SK-N-SH (cell line): ENCODE data around the gene C11orf54. TPM values are rescaled to one million over a fixed set of nuclear protein-coding genes. Genes with fewer than 3 reads are reported as not detected.
A peak's percentile ranks its signal among the peaks of the same experiment; 100 is the strongest.

Source experiments
- CTCF ChIA-PET: fragments of 300-600, 350-600 bp; formaldehyde crosslinking; extraction: SDS; loops from one replicate; lab custom pipeline; 2021; lab: Yijun Ruan, JAX
- POLR2A ChIA-PET: fragments of 350-600 bp; sonication (Branson Sonifier 250); formaldehyde crosslinking; extraction: SDS; loops from one replicate; lab custom pipeline; 2020; ENCODE audit warnings: antibody characterized with exemption, inconsistent platforms; lab: Yijun Ruan, JAX
- DNase-seq: peaks from one replicate; pipeline ENCODE4 v3.0.0; 2012
- H2AFZ ChIP-seq: fragments of 200-600 bp; sonication (generic); 2 replicates; pipeline ENCODE4 v1.8.1; 2016; ENCODE audit warnings: antibody characterized with exemption, mild to moderate bottlenecking, low read depth
- H3F3A ChIP-seq: fragments of 200-600 bp; sonication (generic); replicated peaks from 2 replicates; pipeline ENCODE3; 2016; ENCODE audit warnings: antibody characterized with exemption, mild to moderate bottlenecking; ENCODE audit not compliant: insufficient read depth
- H3K27ac ChIP-seq, 2 experiments: fragments of 200-500 bp in 1 of 2; fragments of 200-600 bp in 1 of 2; sonication (Bioruptor generic) in 1 of 2; sonication (generic), shearing (Covaris generic) in 1 of 2; 2 replicates each; pipeline versions ENCODE4 v1.5.1 to v1.6.1; 2014 to 2016; ENCODE audit warnings: low read depth in 2 of 2, inconsistent platforms in 1 of 2, low read length in 1 of 2, mild to moderate bottlenecking in 1 of 2, mixed read lengths in 1 of 2
- H3K27me3 ChIP-seq: fragments of 200-600 bp; sonication (generic), shearing (Covaris generic); 2 replicates; pipeline ENCODE4 v1.6.1; 2016; ENCODE audit warnings: mixed run types; ENCODE audit not compliant: insufficient read depth
- H3K36me3 ChIP-seq, 2 experiments: fragments of 200-500 bp in 1 of 2; fragments of 200-600 bp in 1 of 2; sonication (Bioruptor generic) in 1 of 2; sonication (generic) in 1 of 2; replicated peaks in 1 of 2; 2 replicates each; pipeline versions ENCODE3 to v1.5.1; 2014 to 2016; ENCODE audit warnings: low read length in 1 of 2, mild to moderate bottlenecking in 1 of 2; ENCODE audit not compliant: insufficient read depth in 2 of 2, control insufficient read depth in 1 of 2
- H3K4me1 ChIP-seq, 2 experiments: fragments of 200-500 bp in 1 of 2; fragments of 200-600 bp in 1 of 2; sonication (Bioruptor generic) in 1 of 2; sonication (generic), shearing (Covaris generic) in 1 of 2; 2 replicates each; pipeline versions ENCODE4 v1.5.1 to v1.6.1; 2014 to 2016; ENCODE audit warnings: low read depth in 1 of 2, low read length in 1 of 2, mixed run types in 1 of 2; ENCODE audit not compliant: insufficient read depth in 2 of 2, control insufficient read depth in 1 of 2
- H3K4me2 ChIP-seq: fragments of 200-600 bp; sonication (generic), shearing (Covaris generic); 2 replicates; pipeline ENCODE4 v1.6.1; 2017; ENCODE audit warnings: mixed run types
- H3K4me3 ChIP-seq, 2 experiments: fragments of 200-500 bp in 1 of 2; fragments of 200-600 bp in 1 of 2; sonication (Bioruptor generic) in 1 of 2; sonication (generic), shearing (Covaris generic) in 1 of 2; 2 replicates each; pipeline versions ENCODE4 v1.5.1 to v1.8.1; 2014 to 2016; ENCODE audit warnings: low read depth in 2 of 2, inconsistent platforms in 1 of 2, low read length in 1 of 2, mild to moderate bottlenecking in 1 of 2, mixed read lengths in 1 of 2, moderate library complexity in 1 of 2
- H3K79me2 ChIP-seq: fragments of 200-600 bp; sonication (generic); 2 replicates; pipeline ENCODE4 v1.8.1; 2017; ENCODE audit warnings: mild to moderate bottlenecking; ENCODE audit not compliant: insufficient read depth
- H3K9ac ChIP-seq: fragments of 200-600 bp; sonication (generic); 2 replicates; pipeline ENCODE4 v1.6.1; 2017; ENCODE audit warnings: mixed run types
- H3K9me2 ChIP-seq: fragments of 200-600 bp; sonication (generic); 2 replicates; pipeline ENCODE4 v1.6.1; 2017; ENCODE audit warnings: mixed run types
- H3K9me3 ChIP-seq: fragments of 200-600 bp; sonication (generic); 2 replicates; pipeline ENCODE4 v1.6.1; 2017; ENCODE audit warnings: mixed run types, mild to moderate bottlenecking, moderate library complexity
- H4K20me1 ChIP-seq: fragments of 200-600 bp; sonication (generic); 2 replicates; pipeline ENCODE4 v1.6.1; 2017; ENCODE audit warnings: mild to moderate bottlenecking, mixed run types; ENCODE audit not compliant: insufficient read depth
- CTCF ChIP-seq: fragments of 200-600 bp; sonication (generic); IDR thresholded peaks from 2 replicates; pipeline ENCODE4 v1.6.1; 2017; ENCODE audit warnings: antibody characterized with exemption, mild to moderate bottlenecking, moderate library complexity
- GABPA ChIP-seq: IDR thresholded peaks from 2 replicates; pipeline ENCODE4 v1.4.0; 2012; ENCODE audit warnings: low read depth, mild to moderate bottlenecking
- NFIC ChIP-seq: IDR thresholded peaks from 2 replicates; pipeline ENCODE4 v1.4.0; 2012; ENCODE audit warnings: borderline replicate concordance
- PBX3 ChIP-seq: IDR thresholded peaks from 2 replicates; pipeline ENCODE4; 2012
- POLR2AphosphoS5 ChIP-seq: IDR thresholded peaks from 2 replicates; pipeline ENCODE4 v1.6.1; 2012; ENCODE audit warnings: low read depth, low read length
- RCOR1 ChIP-seq: fragments of 150-350 bp; IDR thresholded peaks from 2 replicates; pipeline ENCODE4 v1.6.1; 2017; ENCODE audit warnings: antibody characterized with exemption, low read length
- REST ChIP-seq: IDR thresholded peaks from 2 replicates; pipeline ENCODE4 v1.6.1; 2012; ENCODE audit warnings: mild to moderate bottlenecking, low read depth, low read length, moderate library complexity
- TCF12 ChIP-seq: IDR thresholded peaks from 2 replicates; pipeline ENCODE4 v1.4.0; 2012
- USF2 ChIP-seq: fragments of 150-350 bp; IDR thresholded peaks from 2 replicates; pipeline ENCODE4 v1.6.1; 2017; ENCODE audit warnings: antibody characterized with exemption, low read length, low read depth, borderline replicate concordance
- WGBS: methylation state at CpG from one replicate; pipeline ENCODE4 v1.1.6; 2017; ENCODE audit warnings: low lambda C conversion rate; 5-methylcytosine and 5-hydroxymethylcytosine counted together
- polyA plus RNA-seq, 3 experiments: library from polyadenylated mRNA; depleted of rRNA; stranded (reverse); fragments of >200 nt; gene quantifications; 2 replicates each; pipeline ENCODE4 v1.2.3, GENCODE V29; 2012

C11orf54 gene
- polyA plus RNA-seq, 1 of the 3 experiments (the other 2 are of a cell fraction), result 7.7 TPM

GRCh38 chr11:93741094-93741881 is at the start of gene C11orf54, which contains the start of gene TAF1D (continued):
- TF ChIP-seq NFIC (no peak), POLR2AphosphoS5 (peak; percentile 99), USF2 (no peak), GABPA (peak; percentile 75), CTCF (no peak; the same call in 1 of the 2 replicates), RCOR1 (no peak), TCF12 (peak; percentile 24; the same call in 1 of the 2 replicates), PBX3 (no peak)

GRCh38 chr11:93694109-93694508 is 47.4 kb upstream of the C11orf54 start:
- Histone ChIP-seq H3K36me3 (peaks cover 71 to 80% of the 10 kb centered on the region in 2 experiments), H3K9ac (no peak overlapping the region), H3K9me3 (no peaks in the 10 kb centered on the region), H3K4me2 (no peak overlapping the region), H3K9me2 (no peaks in the 10 kb centered on the region), H3K27me3 (no peaks in the 10 kb centered on the region), H3K4me3 (no peak overlapping the region), H3K79me2 (no peaks in the 10 kb centered on the region; the same call in 1 of the 2 replicates), H3F3A (no peaks in the 10 kb centered on the region), H3K4me1 (no peaks in the 10 kb centered on the region), H2AFZ (no peak overlapping the region), H3K27ac (no peak overlapping the region), H4K20me1 (no peaks in the 10 kb centered on the region)
- 96% methylated on average over 2 of the region's 2 CpGs for WGBS
- DNase-seq, result no peak
- ChIA-PET CTCF (interaction anchor here (0.9 kb wide), 1 partner anchor 33 kb away, joined by 3 read pairs; no protein-coding TSS in a partner anchor), POLR2A (no interaction called here)
- TF ChIP-seq REST (no peak), CTCF (peak; percentile 30)
